Neural progenitor cell (in vitro differentiated cells): ENCODE measurements around the gene LCA5L. TPM values are rescaled to one million over a fixed set of nuclear protein-coding genes. Genes with fewer than 3 reads are reported as not detected.

Experiments
- DNase-seq: peaks from one replicate; pipeline ENCODE4 v3.0.0-alpha.2; 2016; ENCODE audit warnings: low spot score
- H2AFZ ChIP-seq: fragments of 200-600 bp; sonication (generic); replicated peaks from 2 replicates; pipeline ENCODE4 v1.6.1; 2016; ENCODE audit warnings: antibody characterized with exemption
- H3F3A ChIP-seq: fragments of 200-600 bp; sonication (generic); 2 replicates; pipeline ENCODE4 v1.6.1; 2016; ENCODE audit warnings: antibody characterized with exemption, low read depth
- H3K27ac ChIP-seq: fragments of 200-600 bp; sonication (generic); 2 replicates; pipeline ENCODE4 v1.5.1; 2016; ENCODE audit warnings: mild to moderate bottlenecking
- H3K27me3 ChIP-seq: fragments of 200-600 bp; sonication (generic); 2 replicates; pipeline ENCODE4 v1.6.1; 2016; ENCODE audit warnings: mild to moderate bottlenecking, moderate library complexity
- H3K36me3 ChIP-seq: fragments of 200-600 bp; sonication (generic); 2 replicates; pipeline ENCODE4 v1.5.1; 2016
- H3K4me1 ChIP-seq: fragments of 200-600 bp; sonication (generic); 2 replicates; pipeline ENCODE4 v1.6.1; 2016; ENCODE audit warnings: mixed run types
- H3K4me2 ChIP-seq: fragments of 200-600 bp; sonication (generic); 2 replicates; pipeline ENCODE4 v1.6.1; 2016
- H3K4me3 ChIP-seq: fragments of 200-600 bp; sonication (generic); 2 replicates; pipeline ENCODE4 v1.5.1; 2016
- H3K79me2 ChIP-seq: fragments of 200-600 bp; sonication (generic); 2 replicates; pipeline ENCODE4 v1.6.1; 2016; ENCODE audit warnings: low read depth
- H3K9ac ChIP-seq: fragments of 200-600 bp; sonication (generic); 2 replicates; pipeline ENCODE4 v1.6.1; 2016
- H3K9me3 ChIP-seq: fragments of 200-600 bp; sonication (generic); 2 replicates; pipeline ENCODE4 v1.5.1; 2016; ENCODE audit warnings: low read depth
- H4K20me1 ChIP-seq: fragments of 200-600 bp; sonication (generic); 2 replicates; pipeline ENCODE4 v1.6.1; 2016; ENCODE audit warnings: low read depth
- H3K27ac Mint-ChIP-seq: 3 replicates; pipeline ENCODE4 v1.8.0; 2021; ENCODE audit warnings: mixed read lengths
- H3K27me3 Mint-ChIP-seq: 2 replicates; pipeline ENCODE4 v1.8.0; 2022; ENCODE audit warnings: low read depth, mild to moderate bottlenecking, inconsistent platforms, moderate library complexity, mixed read lengths; ENCODE audit not compliant: insufficient read depth
- H3K36me3 Mint-ChIP-seq: 3 replicates; pipeline ENCODE4 v1.8.0; 2021; ENCODE audit warnings: mixed read lengths
- H3K4me1 Mint-ChIP-seq: 3 replicates; pipeline ENCODE4 v1.8.0; 2021; ENCODE audit warnings: mixed read lengths
- H3K4me3 Mint-ChIP-seq: 3 replicates; pipeline ENCODE4 v1.8.0; 2021; ENCODE audit warnings: mild to moderate bottlenecking, moderate library complexity, mixed read lengths
- H3K9me3 Mint-ChIP-seq: 3 replicates; pipeline ENCODE4 v1.8.0; 2020; ENCODE audit warnings: mixed read lengths
- EZH2 ChIP-seq: fragments of 200-600 bp; sonication (generic); IDR thresholded peaks from 2 replicates; pipeline ENCODE4 v1.6.1; 2017; ENCODE audit warnings: antibody characterized with exemption, mild to moderate bottlenecking, moderate library complexity
- EZH2phosphoT487 ChIP-seq: fragments of 200-600 bp; sonication (generic); IDR thresholded peaks from 2 replicates; pipeline ENCODE4 v1.6.1; 2017; ENCODE audit warnings: antibody characterized with exemption
- total RNA-seq: library from RNA; depleted of rRNA; stranded (reverse); fragments of >200 nt; gene quantifications from 2 replicates; pipeline ENCODE4 v1.2.3, GENCODE V29; 2015; ENCODE audit warnings: low replicate concordance
- TF ChIP-seq, protein P1 (sequence below): fragments of 200-600 bp; sonication (generic); IDR thresholded peaks from 2 replicates; pipeline ENCODE4 v1.5.1; 2017; ENCODE audit warnings: antibody characterized with exemption, mild to moderate bottlenecking

LCA5L gene
- total RNA-seq, 1 donor from 2014 or later = 4.7 TPM

DNA sequence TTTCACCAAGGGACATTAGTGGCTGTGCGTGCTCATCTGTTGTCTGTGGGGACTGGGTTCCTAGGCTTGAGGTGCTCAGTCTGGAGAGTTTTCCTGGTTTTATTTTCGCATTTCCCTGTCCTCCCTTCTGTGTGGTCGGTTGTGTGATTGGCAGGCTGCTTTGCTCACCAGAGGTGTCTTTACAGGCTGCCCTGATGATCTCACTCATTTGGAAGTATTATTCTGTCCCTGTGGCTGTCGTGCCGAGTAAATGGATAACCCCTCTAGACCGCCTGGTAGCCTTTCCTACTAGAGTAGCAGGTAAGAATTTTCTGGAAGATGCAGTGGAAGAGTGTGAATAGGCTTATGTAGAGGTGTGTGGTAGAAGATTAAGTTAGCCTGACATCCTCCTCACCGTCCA, 52.6 kb downstream of the LCA5L start:
- Histone ChIP-seq H3K79me2 (peaks cover 20% of the 10 kb centered on the region), H4K20me1 (peaks cover 23% of the 10 kb centered on the region), H2AFZ (no peak overlapping the region), H3K4me3 (no peak overlapping the region), H3K4me1 (peaks cover 26% of the 10 kb centered on the region), H3K36me3 (no peaks in the 10 kb centered on the region), H3K27ac (no peak overlapping the region), H3F3A (peaks cover 17% of the 10 kb centered on the region), H3K4me2 (no peak overlapping the region), H3K9me3 (no peaks in the 10 kb centered on the region), H3K27me3 (no peaks in the 10 kb centered on the region), H3K9ac (no peak overlapping the region)
- Mint-ChIP-seq H3K4me3 (no peak overlapping the region), H3K9me3 (no peaks in the 10 kb centered on the region), H3K36me3 (peaks cover 40% of the 10 kb centered on the region), H3K4me1 (peaks cover 55% of the 10 kb centered on the region), H3K27me3 (peaks cover 4% of the 10 kb centered on the region), H3K27ac (peak overlapping the region; percentile 81)
- TF ChIP-seq EZH2 (no peak), EZH2phosphoT487 (no peak)
- TF ChIP-seq, protein P1, sequence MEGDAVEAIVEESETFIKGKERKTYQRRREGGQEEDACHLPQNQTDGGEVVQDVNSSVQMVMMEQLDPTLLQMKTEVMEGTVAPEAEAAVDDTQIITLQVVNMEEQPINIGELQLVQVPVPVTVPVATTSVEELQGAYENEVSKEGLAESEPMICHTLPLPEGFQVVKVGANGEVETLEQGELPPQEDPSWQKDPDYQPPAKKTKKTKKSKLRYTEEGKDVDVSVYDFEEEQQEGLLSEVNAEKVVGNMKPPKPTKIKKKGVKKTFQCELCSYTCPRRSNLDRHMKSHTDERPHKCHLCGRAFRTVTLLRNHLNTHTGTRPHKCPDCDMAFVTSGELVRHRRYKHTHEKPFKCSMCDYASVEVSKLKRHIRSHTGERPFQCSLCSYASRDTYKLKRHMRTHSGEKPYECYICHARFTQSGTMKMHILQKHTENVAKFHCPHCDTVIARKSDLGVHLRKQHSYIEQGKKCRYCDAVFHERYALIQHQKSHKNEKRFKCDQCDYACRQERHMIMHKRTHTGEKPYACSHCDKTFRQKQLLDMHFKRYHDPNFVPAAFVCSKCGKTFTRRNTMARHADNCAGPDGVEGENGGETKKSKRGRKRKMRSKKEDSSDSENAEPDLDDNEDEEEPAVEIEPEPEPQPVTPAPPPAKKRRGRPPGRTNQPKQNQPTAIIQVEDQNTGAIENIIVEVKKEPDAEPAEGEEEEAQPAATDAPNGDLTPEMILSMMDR = no peak
- DNase-seq = no peak

DNA sequence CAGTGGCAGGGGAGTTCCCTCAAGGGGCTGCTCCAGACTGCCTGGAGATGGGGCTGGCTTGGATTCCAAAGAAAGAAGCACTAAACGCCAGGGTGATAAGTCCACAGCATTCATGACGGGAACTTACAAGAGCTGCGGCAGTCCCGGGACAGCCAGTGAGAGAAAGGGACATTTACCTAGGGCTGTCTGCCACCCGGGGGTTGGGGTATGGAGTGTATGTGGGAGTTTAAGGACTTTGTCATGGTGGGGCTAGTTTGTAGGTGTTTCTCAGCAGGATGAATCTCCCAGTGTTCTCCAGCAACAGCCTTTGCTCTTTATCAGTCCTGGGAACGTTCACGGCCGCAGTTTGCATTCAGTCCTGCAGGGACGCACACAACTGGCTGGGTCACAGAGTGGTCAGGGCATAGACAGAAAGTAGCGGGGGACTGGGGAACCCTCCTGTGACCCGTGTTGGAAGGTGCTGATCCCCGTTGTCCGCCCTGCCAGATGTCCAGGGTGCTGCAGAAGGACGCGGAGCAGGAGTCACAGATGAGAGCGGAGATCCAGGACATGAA, 55.3 kb downstream of the LCA5L start:
- H3K27ac ChIP-seq = no peak overlapping the region
- peaks cover 30% of the 10 kb centered on the region for H3K79me2 ChIP-seq
- no peaks in the 10 kb centered on the region for H3K36me3 ChIP-seq
- Mint-ChIP-seq H3K27me3 (peaks cover 4% of the 10 kb centered on the region), H3K4me3 (peak overlapping the region; percentile 1), H3K36me3 (peaks cover 29% of the 10 kb centered on the region), H3K9me3 (no peaks in the 10 kb centered on the region), H3K4me1 (peaks cover 58% of the 10 kb centered on the region), H3K27ac (peak overlapping the region; percentile 73)
- no peak overlapping the region for H3K9ac ChIP-seq
- no peak for TF ChIP-seq EZH2phosphoT487
- TF ChIP-seq, protein P1 = peak; percentile 16
- H3F3A ChIP-seq = peaks cover 28% of the 10 kb centered on the region
- no peak overlapping the region for H3K4me2 ChIP-seq
- no peak overlapping the region for H3K4me3 ChIP-seq
- no peak overlapping the region for H2AFZ ChIP-seq
- no peaks in the 10 kb centered on the region for H3K27me3 ChIP-seq
- no peak for DNase-seq
- no peaks in the 10 kb centered on the region for H3K9me3 ChIP-seq
- H4K20me1 ChIP-seq = peaks cover 24% of the 10 kb centered on the region
- peaks cover 28% of the 10 kb centered on the region for H3K4me1 ChIP-seq

DNA sequence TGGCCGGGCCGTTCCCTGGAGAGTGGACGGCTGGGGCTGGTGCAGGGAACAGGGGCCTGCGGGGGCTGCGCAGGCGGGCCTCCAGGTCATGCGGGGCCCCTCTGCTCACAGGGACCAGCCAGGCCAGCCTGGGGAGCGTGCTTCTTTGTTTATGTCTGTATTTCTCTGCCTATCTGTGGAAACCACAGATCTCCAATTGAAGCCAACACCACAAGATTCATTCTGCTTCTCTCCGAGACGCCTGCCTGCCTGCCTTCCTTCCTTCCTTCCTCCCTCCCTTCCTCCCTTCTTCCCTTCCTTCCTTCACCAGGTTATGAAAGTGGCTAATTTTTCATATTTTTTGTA, 56.8 kb downstream of the LCA5L start:
- Histone ChIP-seq H3K4me2 (peak overlapping the region; percentile 82), H2AFZ (no peak overlapping the region), H3K79me2 (peaks cover 30% of the 10 kb centered on the region), H3K9me3 (no peaks in the 10 kb centered on the region), H3K4me3 (peak overlapping the region; percentile 51), H3K27me3 (no peaks in the 10 kb centered on the region), H3F3A (peaks cover 28% of the 10 kb centered on the region), H3K9ac (no peak overlapping the region), H3K27ac (no peak overlapping the region), H3K4me1 (peaks cover 28% of the 10 kb centered on the region), H4K20me1 (peaks cover 24% of the 10 kb centered on the region), H3K36me3 (no peaks in the 10 kb centered on the region)
- TF ChIP-seq, protein P1 = no peak
- TF ChIP-seq EZH2 (no peak), EZH2phosphoT487 (no peak)
- Mint-ChIP-seq H3K9me3 (no peaks in the 10 kb centered on the region), H3K27ac (no peak overlapping the region), H3K4me1 (peaks cover 55% of the 10 kb centered on the region), H3K27me3 (peaks cover 4% of the 10 kb centered on the region), H3K4me3 (peak overlapping the region; percentile 77), H3K36me3 (peaks cover 21% of the 10 kb centered on the region)
- no peak for DNase-seq
